ENCODE data around the gene SCAMP4.

The SCAMP4 gene

GRCh38 chr19:1975162-1975480, 69.9 kb downstream of the SCAMP4 start:
- Mint-ChIP-seq H3K27ac (peak overlapping the region; percentile 25), H3K4me1 (no peaks in the 10 kb centered on the region), H3K9me3 (no peaks in the 10 kb centered on the region), H3K27me3 (ENCODE audit: low read depth, poor library complexity) (peaks cover 5% of the 10 kb centered on the region), H3K4me3 (no peak overlapping the region), H3K36me3 (ENCODE audit: low read depth) (peaks cover 22% of the 10 kb centered on the region)
- no peak for DNase-seq
- no peak for TF ChIP-seq CTCF (IDR thresholded peaks at IDR 0.05)
